IMR-90 (cell line): ENCODE results near the gene SH3RF3. TPM values are rescaled to one million over a fixed set of nuclear protein-coding genes. Genes with fewer than 3 reads are reported as not detected.
A peak's percentile ranks its signal among the peaks of the same experiment; 100 is the strongest.

Experiments
- ATAC-seq: fragments of 200-7000 bp; cut with Tn5 transposase; 2 replicates; pipeline ENCODE4 v1.9.1; 2020; ENCODE audit warnings: low read depth, mild to moderate bottlenecking, moderate library complexity
- BruUV-seq: library from RNA; stranded (reverse); fragments of 400-500 nt; replicated peaks from 2 replicates; lab custom pipeline; 2021; lab: Mats Ljungman, UMichigan
- CTCF ChIA-PET: fragments of 300-600 bp; formaldehyde crosslinking; extraction: SDS; loops from one replicate; lab custom pipeline; 2021; ENCODE audit warnings: antibody characterized with exemption; lab: Yijun Ruan, JAX
- POLR2A ChIA-PET: fragments of 300-600 bp; sonication (Branson Sonifier 250); formaldehyde crosslinking; loops from one replicate; lab custom pipeline; 2022; ENCODE audit warnings: antibody characterized with exemption; ENCODE audit not compliant: unreplicated experiment; lab: Charles Lee
- DNase-seq: peaks from one replicate; pipeline ENCODE4 v3.0.0; 2013
- H2AFZ ChIP-seq: replicated peaks from 2 replicates; pipeline ENCODE3; 2013; ENCODE audit warnings: low read length, mild to moderate bottlenecking; ENCODE audit not compliant: poor library complexity
- H2AK5ac ChIP-seq: 2 replicates; pipeline ENCODE4 v1.6.1; 2013; ENCODE audit warnings: low read depth, low read length, inconsistent platforms
- H2AK9ac ChIP-seq: replicated peaks from 2 replicates; pipeline ENCODE3; 2013; ENCODE audit warnings: mild to moderate bottlenecking, low read depth, low read length, moderate library complexity; ENCODE audit not compliant: poor library complexity
- H2BK120ac ChIP-seq: 2 replicates; pipeline ENCODE4 v1.6.1; 2013; ENCODE audit warnings: low read depth, low read length, inconsistent platforms
- H2BK15ac ChIP-seq: 3 replicates; pipeline ENCODE4 v1.6.1; 2013; ENCODE audit warnings: low read depth, low read length, inconsistent platforms
- H2BK20ac ChIP-seq: 2 replicates; pipeline ENCODE4 v1.6.1; 2013; ENCODE audit warnings: low read depth, mild to moderate bottlenecking, inconsistent platforms, low read length, moderate library complexity
- H2BK5ac ChIP-seq: 2 replicates; pipeline ENCODE4 v1.6.1; 2013; ENCODE audit warnings: mild to moderate bottlenecking, low read depth, low read length, inconsistent platforms; ENCODE audit not compliant: poor library complexity, severe bottlenecking
- H3K14ac ChIP-seq: replicated peaks from 2 replicates; pipeline ENCODE4 v1.6.1; 2013; ENCODE audit warnings: low read depth, low read length, inconsistent platforms
- H3K18ac ChIP-seq: 2 replicates; pipeline ENCODE4 v1.6.1; 2013; ENCODE audit warnings: low read depth, low read length, control low read depth
- H3K23ac ChIP-seq: 2 replicates; pipeline ENCODE4 v1.6.1; 2013; ENCODE audit warnings: low read depth, low read length, inconsistent platforms
- H3K27ac ChIP-seq: 2 replicates; pipeline ENCODE4 v1.5.1; 2013; ENCODE audit warnings: mild to moderate bottlenecking, control low read depth, low read length; ENCODE audit not compliant: insufficient read depth
- H3K27me3 ChIP-seq: 2 replicates; pipeline ENCODE4 v1.6.1; 2013; ENCODE audit warnings: low read length; ENCODE audit not compliant: control insufficient read depth, insufficient read depth
- H3K36me3 ChIP-seq: 2 replicates; pipeline ENCODE4 v1.6.1; 2013; ENCODE audit warnings: low read length, mixed read lengths; ENCODE audit not compliant: control insufficient read depth, insufficient read depth
- H3K4ac ChIP-seq: 2 replicates; pipeline ENCODE4 v1.6.1; 2013; ENCODE audit warnings: low read depth, low read length, inconsistent platforms
- H3K4me1 ChIP-seq: 2 replicates; pipeline ENCODE4 v1.6.1; 2013; ENCODE audit warnings: low read length, mixed read lengths; ENCODE audit not compliant: control insufficient read depth, insufficient read depth
- H3K4me2 ChIP-seq: 2 replicates; pipeline ENCODE4 v1.6.1; 2013; ENCODE audit warnings: low read depth, mild to moderate bottlenecking, control low read depth, low read length, moderate library complexity
- H3K4me3 ChIP-seq: 2 replicates; pipeline ENCODE4 v1.5.1; 2013; ENCODE audit warnings: low read depth, mild to moderate bottlenecking, control low read depth, low read length, moderate library complexity; ENCODE audit not compliant: insufficient read depth
- H3K56ac ChIP-seq: 2 replicates; pipeline ENCODE4 v1.6.1; 2013; ENCODE audit warnings: low read length, inconsistent platforms; ENCODE audit not compliant: insufficient read depth; ENCODE audit errors: extremely low read depth
- H3K79me1 ChIP-seq, 2 experiments: 2 replicates each; pipeline ENCODE4 v1.6.1; 2013; ENCODE audit warnings: low read length in 2 of 2, inconsistent platforms in 1 of 2, low read depth in 1 of 2
- H3K9ac ChIP-seq: 2 replicates; pipeline ENCODE4 v1.6.1; 2013; ENCODE audit warnings: low read depth, low read length, control low read depth
- H3K9me1 ChIP-seq: 2 replicates; pipeline ENCODE4 v1.6.1; 2013; ENCODE audit warnings: low read length, inconsistent platforms; ENCODE audit not compliant: insufficient read depth
- H3K9me3 ChIP-seq: 2 replicates; pipeline ENCODE4 v1.6.1; 2013; ENCODE audit warnings: low read length; ENCODE audit not compliant: control insufficient read depth, insufficient read depth
- H4K20me1 ChIP-seq: 2 replicates; pipeline ENCODE4 v1.6.1; 2013; ENCODE audit warnings: low read length, inconsistent platforms; ENCODE audit not compliant: insufficient read depth
- H4K5ac ChIP-seq: 2 replicates; pipeline ENCODE4 v1.6.1; 2013; ENCODE audit warnings: mild to moderate bottlenecking, low read depth, low read length, control low read depth
- H4K8ac ChIP-seq, 2 experiments: 2 replicates each; pipeline ENCODE4 v1.6.1; 2013; ENCODE audit warnings: low read depth in 2 of 2, low read length in 2 of 2, control low read depth in 1 of 2, inconsistent platforms in 1 of 2
- H4K91ac ChIP-seq: 2 replicates; pipeline ENCODE4 v1.6.1; 2013; ENCODE audit warnings: low read depth, low read length, inconsistent platforms; ENCODE audit not compliant: insufficient read depth
- BHLHE40 ChIP-seq: fragments of 150-350 bp; IDR thresholded peaks from 2 replicates; pipeline ENCODE4 v1.6.1; 2016; ENCODE audit warnings: mild to moderate bottlenecking, low read depth, low read length
- CEBPB ChIP-seq: IDR thresholded peaks from 2 replicates; pipeline ENCODE4 v1.6.1; 2012; ENCODE audit warnings: low read depth, low read length, improper control_type of control experiment
- CHD1 ChIP-seq: IDR thresholded peaks from 2 replicates; pipeline ENCODE4 v1.6.1; 2012; ENCODE audit warnings: low read depth, low read length, improper control_type of control experiment
- FOS ChIP-seq: fragments of 150-350 bp; IDR thresholded peaks from 2 replicates; pipeline ENCODE4 v1.6.1; 2016; ENCODE audit warnings: low read depth, low read length
- MAFK ChIP-seq: IDR thresholded peaks from 2 replicates; pipeline ENCODE4 v1.6.1; 2012; ENCODE audit warnings: low read depth, low read length, improper control_type of control experiment
- MAZ ChIP-seq: IDR thresholded peaks from 2 replicates; pipeline ENCODE4 v1.6.1; 2012; ENCODE audit warnings: low read depth, mild to moderate bottlenecking, low read length, improper control_type of control experiment, moderate library complexity, borderline replicate concordance
- MXI1 ChIP-seq: IDR thresholded peaks from 2 replicates; pipeline ENCODE4 v1.6.1; 2012; ENCODE audit warnings: low read depth, mild to moderate bottlenecking, low read length, moderate library complexity, borderline replicate concordance
- NFE2L2 ChIP-seq: fragments of 150-350 bp; IDR thresholded peaks from 2 replicates; pipeline ENCODE4 v1.6.1; 2016; ENCODE audit warnings: low read depth, mild to moderate bottlenecking, low read length
- POLR2A ChIP-seq: IDR thresholded peaks from 2 replicates; pipeline ENCODE4 v1.6.1; 2012; ENCODE audit warnings: mild to moderate bottlenecking, low read depth, low read length
- RCOR1 ChIP-seq: IDR thresholded peaks from 2 replicates; pipeline ENCODE4 v1.6.1; 2012; ENCODE audit warnings: mild to moderate bottlenecking, low read length, improper control_type of control experiment; ENCODE audit not compliant: insufficient replicate concordance
- RFX5 ChIP-seq: IDR thresholded peaks from 2 replicates; pipeline ENCODE4 v1.8.0; 2012; ENCODE audit warnings: low read depth, mild to moderate bottlenecking, low read length, moderate library complexity
- SMC3 ChIP-seq: fragments of 150-350 bp; IDR thresholded peaks from 2 replicates; pipeline ENCODE4 v1.6.1; 2016; ENCODE audit warnings: low read depth, mild to moderate bottlenecking, antibody characterized with exemption, low read length, moderate library complexity
- WGBS, 2 experiments: methylation state at CpG; one replicate each; pipeline versions ENCODE4 v1.1.5 to v1.1.7; 2013; ENCODE audit warnings: missing lambda C conversion rate in 2 of 2; ENCODE audit not compliant: insufficient read length in 1 of 2; ENCODE audit errors: extremely low coverage in 2 of 2; 5-methylcytosine and 5-hydroxymethylcytosine counted together
- dilution Hi-C: fragments of 300-500 bp; cut with HindIII; formaldehyde crosslinking; loops from one replicate; pipeline ENCODE4 v1.14.3; 2018; ENCODE audit warnings: low sequenced_read_pairs; ENCODE audit not compliant: unreplicated experiment
- in situ Hi-C: fragments of 300-500 bp; cut with MboI; formaldehyde crosslinking; loops from 3 replicates; pipeline ENCODE4 v1.14.3; 2019; ENCODE audit warnings: low sequenced_read_pairs, inconsistent platforms, mixed read lengths
- intact Hi-C: fragments of 100-400 bp; cut with micrococcal nuclease; formaldehyde crosslinking; loops from 2 replicates; pipeline ENCODE4 v1.10.0; 2022
- polyA plus RNA-seq, 3 experiments: library from polyadenylated mRNA; depleted of rRNA; stranded (reverse); fragments of >200 nt; gene quantifications; 2 replicates each; pipeline ENCODE4 v1.2.3, GENCODE V29; 2012; ENCODE audit warnings: low replicate concordance in 1 of 3
- total RNA-seq: library from RNA; depleted of rRNA; stranded (reverse); fragments of >200 nt; gene quantifications from 2 replicates; pipeline ENCODE4 v1.2.3, GENCODE V29; 2012
- TF ChIP-seq, protein P1 (sequence below): fragments of 150-350 bp; IDR thresholded peaks from 2 replicates; pipeline ENCODE4 v1.6.1; 2016; ENCODE audit warnings: low read depth, mild to moderate bottlenecking, low read length, moderate library complexity, borderline replicate concordance
- TF ChIP-seq, protein P2 (sequence below): conservative IDR thresholded peaks from 2 replicates; pipeline ENCODE4 v1.5.1; 2012; ENCODE audit warnings: mild to moderate bottlenecking, low read depth, low read length, improper control_type of control experiment

SH3RF3 gene
- total and polyA plus RNA-seq, 2 of the 4 experiments (the other 2 are of a cell fraction) = 3.4 to 5.3 TPM

DNA sequence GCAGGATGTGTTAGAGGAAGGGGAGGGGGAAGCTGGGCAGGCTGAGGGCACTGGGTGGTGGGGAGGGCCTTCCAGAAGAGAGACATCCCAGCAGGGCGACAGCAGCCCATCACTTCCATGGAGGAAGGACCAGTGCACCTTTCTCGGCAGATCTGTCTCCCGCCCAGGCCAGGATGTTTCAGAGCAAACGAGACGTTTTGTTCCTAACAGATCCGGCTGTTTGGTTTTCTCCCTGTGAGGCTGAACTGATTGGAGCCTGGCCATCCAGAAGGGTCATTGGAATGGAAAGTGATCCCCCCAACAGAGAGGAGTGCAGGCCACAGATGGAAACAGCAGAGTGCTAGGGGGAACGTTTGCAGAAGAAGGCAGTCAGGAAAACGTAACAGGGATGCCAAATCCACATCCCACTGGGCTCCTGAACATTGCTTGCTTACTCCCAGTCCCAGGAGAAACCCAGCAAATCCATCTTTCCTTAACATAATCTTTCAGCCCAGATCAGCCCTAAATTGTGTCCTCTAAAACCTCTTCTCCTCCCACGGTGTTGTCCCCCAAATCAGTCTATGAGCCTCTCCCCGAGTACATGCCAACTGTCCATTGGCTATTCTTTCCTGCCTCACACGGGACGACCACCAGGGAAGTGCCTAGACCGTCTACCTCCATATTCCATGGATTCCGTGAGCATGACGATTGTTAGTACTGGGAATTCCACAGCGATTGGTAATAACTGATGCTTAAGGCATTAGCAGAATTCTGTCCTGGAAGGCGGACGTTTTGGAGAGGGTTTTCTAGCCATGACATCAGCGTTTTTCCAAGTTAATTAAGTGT, 357.9 kb downstream of the SH3RF3 start:
- Histone ChIP-seq H3K14ac (peak overlapping the region; percentile 92), H3K23ac (peak overlapping the region; percentile 96), H4K8ac (peak overlapping the region; percentile 77 to 95), H2BK15ac (peak overlapping the region; percentile 46), H2BK20ac (peak overlapping the region; percentile 99), H3K9me3 (no peaks in the 10 kb centered on the region), H2AK9ac (peak overlapping the region; percentile 6), H3K27me3 (no peaks in the 10 kb centered on the region), H4K5ac (peak overlapping the region; percentile 90), H3K4me3 (no peak overlapping the region), H4K91ac (peak overlapping the region; percentile 96), H3K4ac (peak overlapping the region; percentile 99), H2AFZ (peak overlapping the region; percentile 75), H3K4me1 (peaks cover 35% of the 10 kb centered on the region), H4K20me1 (no peaks in the 10 kb centered on the region), H2BK120ac (peak overlapping the region; percentile 98), H3K9me1 (peaks cover 36% of the 10 kb centered on the region), H3K18ac (peak overlapping the region; percentile 94), H3K27ac (peak overlapping the region; percentile 87), H2BK5ac (peak overlapping the region; percentile 87), H2AK5ac (peak overlapping the region; percentile 96), H3K4me2 (peak overlapping the region; percentile 18), H3K9ac (peak overlapping the region; percentile 25; the same call in 1 of the 2 replicates), H3K79me1 (peaks cover 6 to 48% of the 10 kb centered on the region in 2 experiments; a peak in 2 of 4 replicates), H3K56ac (peak overlapping the region; percentile 61), H3K36me3 (peaks cover 13% of the 10 kb centered on the region)
- POLR2A ChIA-PET = no interaction called here
- DNase-seq (peak; percentile 95), ATAC-seq (peak; percentile 93)
- dilution Hi-C loops (no loop called here), intact Hi-C loops (loop anchor here (1.0 kb wide), 1 partner anchor 40 kb away; no protein-coding TSS in a partner anchor), in situ Hi-C loops (no loop called here)
- CTCF ChIA-PET = no interaction called here
- BruUV-seq = no TSS peak
- no CpG with 5 or more reads among the region's 19 CpGs for WGBS, 2 experiments
- TF ChIP-seq, protein P1, sequence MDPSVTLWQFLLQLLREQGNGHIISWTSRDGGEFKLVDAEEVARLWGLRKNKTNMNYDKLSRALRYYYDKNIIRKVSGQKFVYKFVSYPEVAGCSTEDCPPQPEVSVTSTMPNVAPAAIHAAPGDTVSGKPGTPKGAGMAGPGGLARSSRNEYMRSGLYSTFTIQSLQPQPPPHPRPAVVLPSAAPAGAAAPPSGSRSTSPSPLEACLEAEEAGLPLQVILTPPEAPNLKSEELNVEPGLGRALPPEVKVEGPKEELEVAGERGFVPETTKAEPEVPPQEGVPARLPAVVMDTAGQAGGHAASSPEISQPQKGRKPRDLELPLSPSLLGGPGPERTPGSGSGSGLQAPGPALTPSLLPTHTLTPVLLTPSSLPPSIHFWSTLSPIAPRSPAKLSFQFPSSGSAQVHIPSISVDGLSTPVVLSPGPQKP = no peak
- no peak for TF ChIP-seq CHD1
- TF ChIP-seq RFX5 = no peak
- TF ChIP-seq MAZ = peak; percentile 22; the same call in 1 of the 2 replicates
- TF ChIP-seq POLR2A = no peak
- TF ChIP-seq BHLHE40 = no peak
- TF ChIP-seq NFE2L2 = peak; percentile 86
- peak; percentile 57 for TF ChIP-seq RCOR1
- no peak for TF ChIP-seq SMC3
- TF ChIP-seq CEBPB = no peak
- peak; percentile 68 for TF ChIP-seq MAFK
- TF ChIP-seq MXI1 = no peak
- TF ChIP-seq, protein P2, sequence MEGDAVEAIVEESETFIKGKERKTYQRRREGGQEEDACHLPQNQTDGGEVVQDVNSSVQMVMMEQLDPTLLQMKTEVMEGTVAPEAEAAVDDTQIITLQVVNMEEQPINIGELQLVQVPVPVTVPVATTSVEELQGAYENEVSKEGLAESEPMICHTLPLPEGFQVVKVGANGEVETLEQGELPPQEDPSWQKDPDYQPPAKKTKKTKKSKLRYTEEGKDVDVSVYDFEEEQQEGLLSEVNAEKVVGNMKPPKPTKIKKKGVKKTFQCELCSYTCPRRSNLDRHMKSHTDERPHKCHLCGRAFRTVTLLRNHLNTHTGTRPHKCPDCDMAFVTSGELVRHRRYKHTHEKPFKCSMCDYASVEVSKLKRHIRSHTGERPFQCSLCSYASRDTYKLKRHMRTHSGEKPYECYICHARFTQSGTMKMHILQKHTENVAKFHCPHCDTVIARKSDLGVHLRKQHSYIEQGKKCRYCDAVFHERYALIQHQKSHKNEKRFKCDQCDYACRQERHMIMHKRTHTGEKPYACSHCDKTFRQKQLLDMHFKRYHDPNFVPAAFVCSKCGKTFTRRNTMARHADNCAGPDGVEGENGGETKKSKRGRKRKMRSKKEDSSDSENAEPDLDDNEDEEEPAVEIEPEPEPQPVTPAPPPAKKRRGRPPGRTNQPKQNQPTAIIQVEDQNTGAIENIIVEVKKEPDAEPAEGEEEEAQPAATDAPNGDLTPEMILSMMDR = no peak
- TF ChIP-seq FOS = peak; percentile 56
